Measurements from ENCODE around the gene PROX1.
"Not testable (repeated sequence)": the region's sequence is repeated elsewhere in the genome, so short reads cannot be mapped to it uniquely, and the experiment has no call there.

Gene PROX1

GRCh38 chr1:214075305-214075998, 87.7 kb downstream of the PROX1 start:
- FAIRE-seq: no peak

- FAIRE-seq: no peak
These were observed 88.4 kb downstream of the PROX1 start for GRCh38 chr1:214075999-214076707.

- no peak for FAIRE-seq
These were observed 88.9 kb downstream of the PROX1 start for GRCh38 chr1:214076708-214077065.

GRCh38 chr1:214078950-214079349, 91.2 kb downstream of the PROX1 start:
- FAIRE-seq: no peak

- no peak for FAIRE-seq
These were observed 97.6 kb downstream of the PROX1 start for GRCh38 chr1:214085325-214085724.

- no peak for FAIRE-seq
These were observed 99.2 kb downstream of the PROX1 start for GRCh38 chr1:214086945-214087344.

- not testable (repeated sequence) for FAIRE-seq
These were observed 101.2 kb downstream of the PROX1 start for GRCh38 chr1:214089003-214089402.

All from islet of Langerhans (tissue), 1 donor.